WI38 (cell line): ENCODE measurements around the gene PROX1.

Source experiments
- H3K4me3 ChIP-seq: 2 replicates; pipeline ENCODE4 v1.5.1; 2011; ENCODE audit warnings: low read depth, mild to moderate bottlenecking, control low read depth, low read length
- CTCF ChIP-seq: IDR thresholded peaks from 2 replicates; pipeline ENCODE4 v1.5.1; 2012; ENCODE audit warnings: low read depth, mild to moderate bottlenecking, control low read depth, low read length

The PROX1 gene

GRCh38 chr1:214008791-214009422 lies 21.1 kb downstream of the PROX1 start:
- no peak for TF ChIP-seq CTCF
- no peak overlapping the region for H3K4me3 ChIP-seq

- no peak for TF ChIP-seq CTCF
- H3K4me3 ChIP-seq, result no peak overlapping the region
Observed at GRCh38 chr1:214009423-214010196, 21.8 kb downstream of the PROX1 start.

DNA sequence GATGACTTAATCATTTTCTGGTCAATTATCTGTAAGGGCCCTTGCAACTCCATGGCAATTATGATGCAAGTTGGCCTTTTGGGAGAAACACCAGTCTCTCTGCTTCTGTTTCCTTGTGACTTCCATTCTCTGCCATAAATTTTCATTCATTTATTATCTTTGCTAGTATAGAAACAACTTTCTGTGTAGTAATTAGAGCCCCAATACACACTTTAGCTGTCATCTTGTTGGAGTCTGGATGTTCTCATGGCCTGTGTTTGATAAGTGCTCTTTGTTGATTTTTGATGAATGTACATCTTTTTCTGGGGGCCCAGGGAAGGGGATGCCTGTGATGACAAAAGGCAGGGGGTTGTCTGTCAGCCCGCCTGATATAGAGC lies 22.4 kb downstream of the PROX1 start:
- no peak overlapping the region for H3K4me3 ChIP-seq

GRCh38 chr1:214010717-214011116 lies 22.9 kb downstream of the PROX1 start:
- no peak overlapping the region for H3K4me3 ChIP-seq
- TF ChIP-seq CTCF, result no peak

More for the DNA sequence above, 22.4 kb downstream of the PROX1 start:
- TF ChIP-seq CTCF, result no peak

DNA sequence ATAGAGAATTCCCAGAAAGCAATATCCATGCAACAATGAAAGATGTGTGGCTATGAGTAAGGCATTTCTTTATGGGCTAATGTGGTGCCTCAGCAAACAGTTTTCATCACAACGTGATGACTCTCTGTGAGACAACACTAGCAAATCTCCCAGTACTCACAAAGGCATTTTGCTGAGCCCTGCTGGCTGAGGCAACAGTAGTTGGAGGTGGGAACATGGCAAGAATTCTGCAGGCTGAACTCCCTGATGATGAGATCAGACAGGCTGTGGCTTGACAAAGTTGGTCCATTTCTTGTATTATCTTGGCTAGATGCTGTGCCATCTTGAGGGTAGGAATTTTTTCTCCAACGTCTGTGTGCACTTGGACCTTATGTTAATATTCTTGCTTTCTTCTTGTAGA lies 24.6 kb downstream of the PROX1 start:
- no peak for TF ChIP-seq CTCF
- H3K4me3 ChIP-seq, result no peak overlapping the region

GRCh38 chr1:214013614-214014377 lies 26.0 kb downstream of the PROX1 start:
- TF ChIP-seq CTCF, result no peak
- no peak overlapping the region for H3K4me3 ChIP-seq

GRCh38 chr1:214014730-214015129 lies 27.0 kb downstream of the PROX1 start:
- TF ChIP-seq CTCF, result no peak

More at GRCh38 chr1:214014730-214015129, 27.0 kb downstream of the PROX1 start:
- H3K4me3 ChIP-seq, result no peak overlapping the region
